Measurements from ENCODE around the gene RD3L.

Gene RD3L

GRCh38 chr14:103974575-103974974 is 32.2 kb upstream of the RD3L start:
- Histone ChIP-seq H3K79me2 (ENCODE audit: insufficient read depth, low read depth) (no peaks in the 10 kb centered on the region), H2AFZ (ENCODE audit: low read depth) (no peak overlapping the region), H3K4me2 (no peak overlapping the region), H3K27ac (no peak overlapping the region), H3K27me3 (ENCODE audit: insufficient read depth, low read depth) (no peaks in the 10 kb centered on the region), H3K9ac (no peak overlapping the region), H3K4me1 (ENCODE audit: low read depth, poor library complexity, severe bottlenecking) (no peaks in the 10 kb centered on the region), H3K4me3 (IDR thresholded peaks at IDR 0.05; ENCODE audit: insufficient read depth, low read depth, low read length) (no peak overlapping the region), H3K36me3 (ENCODE audit: insufficient read depth) (no peaks in the 10 kb centered on the region), H4K20me1 (ENCODE audit: insufficient read depth) (no peaks in the 10 kb centered on the region)
- TF ChIP-seq CTCF (conservative IDR thresholded peaks at IDR 0.05; ENCODE audit: low read depth, low read length): no peak

GRCh38 chr14:103973354-103973753 is 31.0 kb upstream of the RD3L start:
- H3K9ac ChIP-seq: no peak overlapping the region
- no peaks in the 10 kb centered on the region for H3K4me1 ChIP-seq (ENCODE audit: low read depth, poor library complexity, severe bottlenecking)
- H3K4me2 ChIP-seq: no peak overlapping the region
- H2AFZ ChIP-seq (ENCODE audit: low read depth): no peak overlapping the region
- no peaks in the 10 kb centered on the region for H3K27me3 ChIP-seq (ENCODE audit: insufficient read depth, low read depth)
- no peak for TF ChIP-seq CTCF (conservative IDR thresholded peaks at IDR 0.05; ENCODE audit: low read depth, low read length)
- no peaks in the 10 kb centered on the region for H3K36me3 ChIP-seq (ENCODE audit: insufficient read depth)
- no peak overlapping the region for H3K27ac ChIP-seq
- H3K79me2 ChIP-seq (ENCODE audit: insufficient read depth, low read depth): no peaks in the 10 kb centered on the region
- no peak overlapping the region for H3K4me3 ChIP-seq (IDR thresholded peaks at IDR 0.05; ENCODE audit: insufficient read depth, low read depth, low read length)
- H4K20me1 ChIP-seq (ENCODE audit: insufficient read depth): no peaks in the 10 kb centered on the region

- H3K9ac ChIP-seq: no peak overlapping the region
- H3K27ac ChIP-seq: no peak overlapping the region
- H3K79me2 ChIP-seq (ENCODE audit: insufficient read depth, low read depth): no peaks in the 10 kb centered on the region
- H3K27me3 ChIP-seq (ENCODE audit: insufficient read depth, low read depth): no peaks in the 10 kb centered on the region
- TF ChIP-seq CTCF (conservative IDR thresholded peaks at IDR 0.05; ENCODE audit: low read depth, low read length): no peak
- no peaks in the 10 kb centered on the region for H3K36me3 ChIP-seq (ENCODE audit: insufficient read depth)
- H3K4me2 ChIP-seq: no peak overlapping the region
- H3K4me1 ChIP-seq (ENCODE audit: low read depth, poor library complexity, severe bottlenecking): no peaks in the 10 kb centered on the region
- no peak overlapping the region for H3K4me3 ChIP-seq (IDR thresholded peaks at IDR 0.05; ENCODE audit: insufficient read depth, low read depth, low read length)
- H2AFZ ChIP-seq (ENCODE audit: low read depth): no peak overlapping the region
- no peaks in the 10 kb centered on the region for H4K20me1 ChIP-seq (ENCODE audit: insufficient read depth)
Observed at GRCh38 chr14:103969961-103970360, 27.6 kb upstream of the RD3L start.

GRCh38 chr14:103966631-103967030 is 24.3 kb upstream of the RD3L start:
- H3K27me3 ChIP-seq (ENCODE audit: insufficient read depth, low read depth): no peaks in the 10 kb centered on the region
- H3K27ac ChIP-seq: no peak overlapping the region
- no peak overlapping the region for H3K4me3 ChIP-seq (IDR thresholded peaks at IDR 0.05; ENCODE audit: insufficient read depth, low read depth, low read length)
- H3K36me3 ChIP-seq (ENCODE audit: insufficient read depth): no peaks in the 10 kb centered on the region
- no peak overlapping the region for H3K9ac ChIP-seq
- no peaks in the 10 kb centered on the region for H3K4me1 ChIP-seq (ENCODE audit: low read depth, poor library complexity, severe bottlenecking)
- H2AFZ ChIP-seq (ENCODE audit: low read depth): no peak overlapping the region
- H3K4me2 ChIP-seq: no peak overlapping the region
- H3K79me2 ChIP-seq (ENCODE audit: insufficient read depth, low read depth): no peaks in the 10 kb centered on the region
- TF ChIP-seq CTCF (conservative IDR thresholded peaks at IDR 0.05; ENCODE audit: low read depth, low read length): no peak
- H4K20me1 ChIP-seq (ENCODE audit: insufficient read depth): no peaks in the 10 kb centered on the region

Measured in KMS-11 (cell line).